Mesothelial cell of epicardium (in vitro differentiated cells): ENCODE results near the gene COL15A1. TPM values are rescaled to one million over a fixed set of nuclear protein-coding genes. Genes with fewer than 3 reads are reported as not detected.
A peak's percentile ranks its signal among the peaks of the same experiment; 100 is the strongest.

Experiments
- DNase-seq, 2 experiments: peaks; one replicate each; pipeline ENCODE4 v3.0.0; 2021; ENCODE audit warnings: low spot score in 2 of 2; ENCODE audit not compliant: unreplicated experiment in 2 of 2
- H3K27ac Mint-ChIP-seq: 2 replicates; pipeline ENCODE4 v1.8.0; 2021; ENCODE audit warnings: mixed read lengths
- H3K27me3 Mint-ChIP-seq: 2 replicates; pipeline ENCODE4 v1.8.0; 2021; ENCODE audit warnings: low read depth, mixed read lengths
- H3K36me3 Mint-ChIP-seq: 2 replicates; pipeline ENCODE4 v1.8.0; 2021; ENCODE audit warnings: mixed read lengths
- H3K4me1 Mint-ChIP-seq: 2 replicates; pipeline ENCODE4 v1.8.0; 2021; ENCODE audit warnings: mixed read lengths
- H3K4me3 Mint-ChIP-seq: 2 replicates; pipeline ENCODE4 v1.8.0; 2021; ENCODE audit warnings: mild to moderate bottlenecking, moderate library complexity, mixed read lengths
- H3K9me3 Mint-ChIP-seq: 2 replicates; pipeline ENCODE4 v1.8.0; 2021; ENCODE audit warnings: mixed read lengths
- total RNA-seq: library from RNA; stranded (reverse); gene quantifications from 3 replicates; pipeline ENCODE4 v1.2.1, GENCODE V29; 2021
- TF ChIP-seq, protein P1 (sequence below): fragments of 200-600 bp; sonication (generic); IDR thresholded peaks from one replicate; pipeline ENCODE4 v1.5.0; 2021; ENCODE audit warnings: antibody characterized with exemption; ENCODE audit not compliant: unreplicated experiment

The COL15A1 gene
- total RNA-seq, 1 donor from 2014 or later, result 50.1 TPM

DNA sequence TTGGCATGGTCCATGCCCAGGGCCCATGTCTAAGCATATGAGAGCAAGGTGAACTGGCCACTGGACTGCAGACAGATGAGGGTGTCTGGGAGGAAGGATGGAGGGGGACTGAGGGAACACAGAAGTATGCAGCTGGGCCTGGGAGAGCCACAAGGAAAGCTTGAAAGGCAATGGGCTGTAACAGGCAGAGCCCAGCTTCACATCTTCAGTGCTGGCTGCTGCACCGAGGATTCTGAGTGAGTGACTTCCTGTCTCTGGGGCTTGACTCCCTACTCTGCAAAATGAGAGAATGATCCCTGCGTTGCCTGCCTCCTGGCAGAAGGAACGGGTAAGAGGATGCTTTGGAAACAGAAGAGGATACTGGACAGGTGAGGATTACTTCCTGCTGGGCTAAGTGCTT lies 29.0 kb downstream of the COL15A1 start:
- Mint-ChIP-seq H3K4me3 (no peak overlapping the region), H3K9me3 (peaks cover 3% of the 10 kb centered on the region), H3K27me3 (peaks cover 35% of the 10 kb centered on the region), H3K27ac (no peak overlapping the region), H3K36me3 (no peaks in the 10 kb centered on the region), H3K4me1 (no peaks in the 10 kb centered on the region)
- TF ChIP-seq, protein P1, sequence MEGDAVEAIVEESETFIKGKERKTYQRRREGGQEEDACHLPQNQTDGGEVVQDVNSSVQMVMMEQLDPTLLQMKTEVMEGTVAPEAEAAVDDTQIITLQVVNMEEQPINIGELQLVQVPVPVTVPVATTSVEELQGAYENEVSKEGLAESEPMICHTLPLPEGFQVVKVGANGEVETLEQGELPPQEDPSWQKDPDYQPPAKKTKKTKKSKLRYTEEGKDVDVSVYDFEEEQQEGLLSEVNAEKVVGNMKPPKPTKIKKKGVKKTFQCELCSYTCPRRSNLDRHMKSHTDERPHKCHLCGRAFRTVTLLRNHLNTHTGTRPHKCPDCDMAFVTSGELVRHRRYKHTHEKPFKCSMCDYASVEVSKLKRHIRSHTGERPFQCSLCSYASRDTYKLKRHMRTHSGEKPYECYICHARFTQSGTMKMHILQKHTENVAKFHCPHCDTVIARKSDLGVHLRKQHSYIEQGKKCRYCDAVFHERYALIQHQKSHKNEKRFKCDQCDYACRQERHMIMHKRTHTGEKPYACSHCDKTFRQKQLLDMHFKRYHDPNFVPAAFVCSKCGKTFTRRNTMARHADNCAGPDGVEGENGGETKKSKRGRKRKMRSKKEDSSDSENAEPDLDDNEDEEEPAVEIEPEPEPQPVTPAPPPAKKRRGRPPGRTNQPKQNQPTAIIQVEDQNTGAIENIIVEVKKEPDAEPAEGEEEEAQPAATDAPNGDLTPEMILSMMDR, result no peak
- no peak for DNase-seq

DNA sequence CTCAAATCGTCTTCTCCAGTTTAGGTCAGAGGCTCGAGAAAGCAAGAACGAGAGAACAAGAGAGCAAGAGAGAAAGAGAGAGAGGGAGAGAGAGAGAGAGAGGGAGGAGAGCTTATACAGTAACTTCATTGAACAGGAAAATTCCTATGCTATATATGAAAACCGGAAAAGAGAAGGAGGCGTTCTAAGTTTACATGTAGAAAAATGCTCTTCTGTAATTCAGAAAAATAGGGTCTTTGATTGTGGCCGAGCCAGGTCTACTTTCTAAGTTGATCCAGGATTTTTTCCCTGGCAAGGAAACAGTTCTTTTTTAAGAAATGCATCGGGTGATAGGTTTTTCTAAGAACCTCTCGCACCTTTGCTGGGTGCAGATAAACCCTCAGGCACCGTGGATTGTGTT lies 29.5 kb downstream of the COL15A1 start:
- TF ChIP-seq, protein P1, result no peak
- H3K9me3 Mint-ChIP-seq, result peaks cover 3% of the 10 kb centered on the region

DNA sequence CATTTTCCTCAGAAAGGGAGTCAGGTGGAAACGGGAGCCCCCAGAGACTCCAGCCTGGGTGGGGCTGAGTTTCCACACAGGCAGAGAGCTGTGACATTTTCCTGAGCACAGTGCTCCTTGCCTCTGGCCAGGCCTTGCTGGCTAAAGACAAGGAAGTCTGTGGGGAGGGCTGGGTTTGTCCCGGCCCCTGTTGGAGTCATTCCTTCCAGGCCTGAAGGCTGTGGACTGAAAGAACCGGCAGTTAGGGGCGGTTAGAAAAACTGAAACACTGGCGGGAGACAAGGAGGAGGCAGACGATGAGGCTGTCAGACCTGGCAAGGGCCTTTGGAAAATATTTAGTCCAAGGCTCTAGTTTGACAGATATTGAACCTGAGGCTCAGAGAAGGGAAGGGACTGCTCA lies 29.9 kb downstream of the COL15A1 start:
- H3K4me1 Mint-ChIP-seq, result peaks cover 4% of the 10 kb centered on the region
- no peaks in the 10 kb centered on the region for H3K9me3 Mint-ChIP-seq
- DNase-seq, result no peak
- peaks cover 36% of the 10 kb centered on the region for H3K27me3 Mint-ChIP-seq
- no peak overlapping the region for H3K4me3 Mint-ChIP-seq
- H3K36me3 Mint-ChIP-seq, result no peaks in the 10 kb centered on the region
- TF ChIP-seq, protein P1, result no peak
- no peak overlapping the region for H3K27ac Mint-ChIP-seq

More for the DNA sequence above, 29.5 kb downstream of the COL15A1 start:
- DNase-seq, result no peak
- Mint-ChIP-seq H3K4me1 (peaks cover under 1% of the 10 kb centered on the region), H3K27ac (no peak overlapping the region), H3K4me3 (no peak overlapping the region), H3K27me3 (peaks cover 36% of the 10 kb centered on the region), H3K36me3 (no peaks in the 10 kb centered on the region)

DNA sequence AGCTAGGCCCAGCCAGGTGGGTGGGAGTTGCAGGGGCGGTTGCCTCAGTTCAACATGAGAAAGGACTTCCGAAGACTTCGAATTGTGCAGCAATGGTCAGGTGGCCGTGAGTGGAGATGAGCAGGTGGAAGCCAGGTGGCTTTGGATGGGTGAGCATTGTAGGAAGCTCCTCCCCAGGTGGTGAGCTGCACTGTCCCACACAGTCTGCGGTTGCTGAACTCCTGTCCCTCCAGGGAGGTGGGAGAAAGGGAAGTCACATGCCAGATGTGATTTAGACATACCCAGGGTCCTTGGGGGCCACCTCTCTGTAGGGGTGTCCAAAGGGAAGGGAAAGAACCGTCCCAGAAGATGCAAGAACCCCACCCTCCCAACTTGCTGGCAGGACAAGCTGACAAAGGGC lies 30.4 kb downstream of the COL15A1 start:
- Mint-ChIP-seq H3K9me3 (no peaks in the 10 kb centered on the region), H3K4me3 (no peak overlapping the region), H3K27ac (no peak overlapping the region), H3K27me3 (peaks cover 36% of the 10 kb centered on the region), H3K36me3 (no peaks in the 10 kb centered on the region), H3K4me1 (peaks cover 4% of the 10 kb centered on the region)
- no peak for DNase-seq
- TF ChIP-seq, protein P1, result no peak

DNA sequence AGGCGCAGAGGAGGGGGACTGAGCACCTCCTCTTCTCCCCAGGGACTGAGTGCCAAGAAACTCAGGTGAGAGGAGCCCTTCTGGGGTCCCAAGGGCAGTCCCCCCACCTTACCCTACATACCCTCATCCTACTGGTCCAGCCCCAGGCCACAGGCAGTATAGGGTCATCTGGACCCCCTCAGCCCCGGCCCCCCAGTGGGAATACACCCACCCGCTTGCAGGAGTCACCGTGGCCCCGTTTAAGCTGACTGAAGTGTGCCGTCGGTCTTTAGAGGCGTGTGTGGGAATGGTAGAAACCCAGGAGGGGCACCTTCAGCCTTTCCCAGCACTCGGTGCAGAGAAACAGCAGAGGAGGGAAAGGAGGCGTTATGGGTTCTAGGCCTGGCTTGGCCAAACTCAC lies 30.8 kb downstream of the COL15A1 start:
- H3K4me3 Mint-ChIP-seq, result no peak overlapping the region
- no peak for DNase-seq
- H3K4me1 Mint-ChIP-seq, result peaks cover 4% of the 10 kb centered on the region
- no peak overlapping the region for H3K27ac Mint-ChIP-seq
- TF ChIP-seq, protein P1, result no peak
- no peaks in the 10 kb centered on the region for H3K9me3 Mint-ChIP-seq
- no peaks in the 10 kb centered on the region for H3K36me3 Mint-ChIP-seq
- H3K27me3 Mint-ChIP-seq, result peaks cover 36% of the 10 kb centered on the region

DNA sequence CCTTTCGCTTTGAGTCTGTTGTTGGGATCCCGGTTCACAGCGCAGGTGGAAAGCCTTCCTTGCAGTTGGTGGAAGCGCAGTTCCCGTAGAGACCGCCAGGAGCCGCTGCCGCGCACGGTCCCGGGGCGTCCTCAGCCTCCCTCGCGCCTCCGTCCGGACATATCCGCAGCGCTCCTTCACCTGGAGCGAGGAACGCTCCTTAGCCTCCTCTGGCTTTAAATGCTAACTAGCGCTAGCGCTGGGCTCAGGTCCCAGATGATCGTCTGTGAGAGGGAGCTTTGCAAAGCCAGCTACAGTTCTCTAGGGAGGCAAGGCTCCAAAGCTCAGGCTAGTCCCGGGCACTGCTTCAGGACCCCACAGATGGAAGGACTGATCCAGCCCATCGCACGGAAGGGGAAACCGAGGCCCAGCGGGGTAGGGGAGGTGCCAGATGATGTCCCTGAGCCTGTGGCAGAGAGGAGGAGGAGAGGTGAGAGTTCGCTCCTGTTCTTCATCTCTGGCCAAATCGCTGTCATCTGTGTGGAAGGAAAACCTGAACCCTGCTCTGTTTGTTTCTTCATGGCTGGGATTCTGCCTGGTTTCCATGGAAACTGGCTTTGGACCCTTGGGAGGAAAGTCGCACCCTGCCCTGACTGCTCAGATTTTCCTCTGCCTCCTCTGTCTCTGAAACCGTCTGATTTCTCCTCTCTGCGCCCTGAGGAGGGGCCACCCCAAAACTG lies 31.4 kb downstream of the COL15A1 start:
- Mint-ChIP-seq H3K4me1 (peaks cover 4% of the 10 kb centered on the region), H3K27me3 (peaks cover 36% of the 10 kb centered on the region), H3K9me3 (no peaks in the 10 kb centered on the region), H3K4me3 (no peak overlapping the region), H3K36me3 (no peaks in the 10 kb centered on the region), H3K27ac (no peak overlapping the region)
- peak; percentile 72 to 95 for DNase-seq
- TF ChIP-seq, protein P1, result peak; percentile 94
